H4 (cell line): ENCODE results near the gene TGFBR3. TPM values are rescaled to one million over a fixed set of nuclear protein-coding genes. Genes with fewer than 3 reads are reported as not detected.

ENCODE experiments used
- DNase-seq: peaks from one replicate; pipeline ENCODE4 v3.0.0-alpha.2; 2015; ENCODE audit warnings: low spot score
- total RNA-seq: library from RNA; depleted of rRNA; stranded (reverse); fragments of >200 nt; shearing (Covaris generic); gene quantifications from 2 replicates; pipeline ENCODE4 v1.2.3, GENCODE V29; 2014

The TGFBR3 gene
- total RNA-seq, 1 experiment from 2014 or later = 3.4 TPM

DNA sequence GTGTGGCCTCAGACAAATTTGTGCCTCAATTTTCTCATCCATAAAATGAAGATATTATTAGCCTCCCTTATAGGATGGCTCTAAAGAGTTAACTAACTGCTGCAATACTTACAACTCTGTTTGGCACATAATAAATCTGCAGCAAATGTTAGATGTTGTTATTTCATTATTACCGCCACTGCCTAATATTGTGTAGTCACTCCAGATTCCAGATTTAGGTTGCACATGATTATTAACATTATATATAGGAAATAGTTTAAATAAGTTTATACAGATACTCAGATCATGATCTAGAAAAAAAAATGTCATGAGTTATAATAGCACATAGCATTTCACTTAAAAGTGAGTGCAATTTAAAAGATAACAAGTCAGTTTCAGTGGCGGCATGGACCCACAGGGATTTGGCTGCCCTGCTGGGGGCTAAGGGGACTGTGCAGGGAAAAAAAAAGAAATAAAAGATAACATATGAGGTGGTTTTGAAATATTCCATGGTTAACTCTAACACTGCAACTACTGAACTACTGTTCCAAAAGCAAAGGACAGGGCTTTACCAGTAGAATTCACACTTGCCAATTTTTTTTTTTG lies 170.4 kb downstream of the TGFBR3 start:
- DNase-seq = no peak

DNA sequence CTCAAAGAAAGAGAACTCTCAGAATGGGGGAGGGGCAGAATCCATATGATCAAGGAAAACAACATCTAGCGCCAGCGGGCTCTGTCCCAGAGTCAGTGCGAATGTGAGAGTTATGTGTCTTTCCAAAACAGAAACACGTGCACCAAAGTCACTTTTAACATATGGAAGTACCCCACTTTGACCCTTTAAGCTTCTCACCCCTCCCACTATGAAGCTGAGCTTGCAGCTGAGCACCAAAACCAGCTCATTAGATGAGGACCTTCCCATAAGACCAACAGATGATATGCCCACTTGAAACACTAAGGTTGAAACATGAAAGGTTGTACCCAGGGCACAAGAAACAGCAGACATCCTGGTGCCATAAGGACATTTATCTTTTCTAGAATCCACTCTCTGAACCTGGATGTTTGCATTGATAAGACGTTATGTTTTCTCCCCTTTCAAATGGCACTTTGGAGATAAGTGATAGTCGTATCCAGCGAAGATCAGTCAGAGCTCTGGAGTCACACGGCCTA lies 171.0 kb downstream of the TGFBR3 start:
- DNase-seq = no peak

- no peak for DNase-seq
These were observed 172.7 kb downstream of the TGFBR3 start for GRCh38 chr1:91712981-91713841.

DNA sequence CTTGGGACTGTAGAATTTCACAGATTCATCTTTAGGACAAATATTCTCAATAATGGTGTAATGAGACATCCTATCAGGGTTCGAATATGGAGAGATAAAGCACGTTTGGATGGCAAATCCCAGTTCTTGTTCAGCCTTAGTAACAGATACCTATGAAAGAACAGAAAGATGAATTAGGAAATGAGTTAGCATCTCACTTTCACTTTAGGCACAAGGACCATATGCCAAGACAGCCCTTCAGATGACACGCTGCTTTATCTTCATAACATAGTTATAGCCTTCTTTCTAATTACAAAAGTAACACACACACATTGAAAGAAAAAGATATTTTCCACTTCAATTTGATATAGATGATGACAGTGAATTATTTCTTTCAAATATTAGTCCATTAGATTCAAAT lies 173.6 kb downstream of the TGFBR3 start:
- no peak for DNase-seq

DNA sequence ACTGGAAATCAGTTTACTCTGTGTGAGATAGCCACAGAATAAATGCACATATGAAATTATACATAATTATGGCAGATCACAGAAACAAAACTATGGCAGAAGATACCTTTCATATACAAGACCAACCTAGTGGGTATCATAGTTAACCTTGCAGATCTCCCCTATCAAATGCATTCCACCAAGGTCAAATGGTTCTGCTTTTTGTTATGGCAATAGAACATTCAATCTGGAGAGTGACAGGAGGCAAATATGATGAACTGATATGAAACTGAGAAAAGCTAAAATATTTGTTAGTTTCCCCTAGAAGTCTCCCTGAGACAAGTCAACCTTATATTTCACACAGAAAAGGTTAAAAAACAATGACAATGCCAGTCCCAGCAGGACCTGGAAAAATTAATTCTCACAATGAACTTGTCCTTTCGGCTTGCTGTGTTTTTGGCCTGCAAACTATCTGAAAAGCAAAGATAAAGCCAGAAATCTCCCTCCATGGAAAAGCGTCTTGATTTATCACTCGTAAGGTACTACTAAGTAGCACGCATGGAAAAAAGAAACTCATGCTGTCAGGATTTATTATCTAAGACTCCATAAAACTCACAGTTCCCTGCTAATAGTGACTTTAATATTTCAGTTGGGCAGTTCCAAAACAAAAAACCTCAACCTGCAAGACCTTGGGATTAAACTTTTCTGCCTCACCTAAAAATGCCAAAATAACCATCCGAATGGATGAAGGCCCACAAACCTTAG lies 174.3 kb downstream of the TGFBR3 start:
- DNase-seq = no peak

DNA sequence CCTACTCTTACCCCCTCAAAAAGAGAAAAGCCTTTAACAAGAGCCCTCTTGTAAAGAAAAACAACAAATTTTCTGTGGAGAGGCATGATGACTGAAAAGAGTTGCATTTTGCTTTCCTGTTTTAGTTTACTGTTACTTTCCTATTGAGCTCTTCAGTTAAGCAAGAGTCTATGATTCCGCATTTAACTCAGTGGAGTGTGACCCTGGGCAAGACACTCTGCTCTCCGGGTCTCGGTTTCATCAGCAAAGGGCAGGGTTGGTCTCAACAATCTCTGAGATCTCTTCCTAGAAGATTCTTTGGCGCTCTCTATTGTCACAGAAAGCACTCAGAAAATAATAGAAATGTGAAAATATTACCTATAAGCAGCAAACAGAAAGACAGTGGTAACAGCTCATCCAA lies 175.7 kb downstream of the TGFBR3 start:
- no peak for DNase-seq

DNA sequence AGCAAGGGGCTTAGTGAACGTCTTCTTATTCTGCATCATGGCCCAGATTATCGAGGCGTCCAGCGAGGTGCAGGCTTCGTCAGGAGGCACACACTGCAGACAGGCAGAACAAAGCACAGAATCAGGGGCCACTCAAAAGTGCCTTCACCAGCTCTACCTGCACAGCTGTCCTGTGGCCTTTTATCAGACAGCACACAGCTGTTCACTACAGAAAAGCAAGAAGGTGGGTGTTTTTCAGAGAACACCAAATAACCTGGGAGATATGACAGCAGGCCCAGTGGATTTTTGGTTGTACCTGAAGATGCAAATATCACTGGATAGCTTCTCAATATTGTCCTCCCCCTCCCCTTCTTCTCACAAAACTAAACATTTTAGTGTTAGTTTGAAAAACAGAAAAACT lies 177.3 kb downstream of the TGFBR3 start:
- no peak for DNase-seq

GRCh38 chr1:91707890-91708218 lies 178.1 kb downstream of the TGFBR3 start:
- no peak for DNase-seq

- DNase-seq = no peak
These were observed 178.6 kb downstream of the TGFBR3 start for GRCh38 chr1:91707114-91707889.

- no peak for DNase-seq
These were observed 179.6 kb downstream of the TGFBR3 start for GRCh38 chr1:91706140-91706957.

DNA sequence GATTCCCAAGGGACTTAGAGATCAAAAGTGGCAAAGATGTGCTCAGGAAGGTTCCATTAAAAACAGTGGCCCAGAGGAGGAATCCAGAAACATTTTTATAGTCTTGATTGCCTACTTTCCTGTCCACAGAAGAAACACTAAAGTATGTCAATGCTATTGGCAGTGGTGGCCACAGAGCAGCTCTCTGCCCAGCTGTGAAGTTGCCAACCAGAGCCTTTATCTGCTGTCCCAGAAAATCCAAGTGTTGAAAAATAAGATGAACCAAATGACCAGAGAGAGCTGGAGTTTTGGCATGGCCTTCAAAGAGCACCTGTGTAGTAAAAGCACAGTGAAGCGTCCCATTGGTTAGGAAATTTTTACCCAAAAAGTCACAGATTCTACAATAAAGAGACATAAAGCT lies 181.2 kb downstream of the TGFBR3 start:
- DNase-seq = no peak

DNA sequence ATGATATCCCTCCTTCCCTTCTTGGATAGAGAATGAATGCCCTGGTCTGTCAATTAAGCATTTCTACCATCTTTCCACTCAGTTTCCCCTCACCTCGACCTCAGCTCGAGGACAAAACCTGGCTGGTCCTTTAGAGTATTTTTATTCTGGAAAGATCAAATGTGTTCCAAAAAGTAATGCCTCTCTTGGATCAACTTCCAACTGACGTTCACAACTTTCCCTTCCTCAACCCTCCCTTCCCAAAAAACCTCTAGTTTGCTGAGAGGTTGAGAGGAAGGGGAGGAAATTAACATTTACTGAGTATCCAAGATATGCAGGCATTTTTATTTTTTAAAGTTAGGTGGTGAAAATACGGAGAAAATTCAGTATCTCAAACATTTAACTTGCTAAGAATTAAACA lies 182.9 kb downstream of the TGFBR3 start:
- DNase-seq = no peak

DNA sequence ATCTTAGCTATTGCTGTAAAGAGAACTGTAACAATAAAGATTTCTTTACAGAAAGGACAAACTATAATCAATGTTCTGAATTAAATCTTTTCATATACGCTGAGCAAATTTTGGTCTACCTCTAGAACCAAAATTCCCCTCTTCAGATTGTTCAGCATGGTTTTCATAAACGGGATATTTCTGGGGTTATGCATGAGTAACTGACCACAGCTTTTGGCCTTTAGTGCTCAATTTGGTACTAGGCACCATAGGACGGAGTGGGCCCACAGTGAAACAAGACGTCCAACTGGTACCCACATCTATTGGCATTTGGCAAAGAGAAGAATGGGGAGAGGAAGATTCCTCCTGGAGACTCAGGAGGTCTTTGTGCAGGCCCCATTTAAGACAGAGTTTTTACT lies 184.5 kb downstream of the TGFBR3 start:
- no peak for DNase-seq

GRCh38 chr1:91700771-91701471 lies 185.0 kb downstream of the TGFBR3 start:
- DNase-seq = no peak

GRCh38 chr1:91700332-91700731 lies 185.6 kb downstream of the TGFBR3 start:
- DNase-seq = no peak

GRCh38 chr1:91699339-91699974 lies 186.5 kb downstream of the TGFBR3 start:
- DNase-seq = no peak

DNA sequence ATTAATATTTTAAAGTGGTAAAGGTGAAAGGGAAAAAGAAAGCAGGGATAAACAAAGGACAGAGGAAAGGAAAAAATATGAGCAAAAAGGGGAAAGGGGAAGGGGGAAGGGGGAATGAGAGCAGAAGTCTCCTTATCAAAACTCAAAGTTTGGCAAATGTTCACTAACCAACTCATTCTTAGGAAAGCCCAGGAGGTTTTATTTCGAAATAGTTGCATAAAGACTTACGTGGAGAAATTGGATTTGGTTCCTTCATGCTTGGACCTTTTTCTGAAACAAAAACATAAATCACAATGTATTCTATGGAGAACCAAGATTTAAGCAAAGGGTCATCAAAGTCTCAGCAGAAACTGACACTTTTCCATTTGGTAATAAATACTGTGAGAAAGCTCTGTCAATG lies 188.1 kb downstream of the TGFBR3 start:
- no peak for DNase-seq

- no peak for DNase-seq
These were observed 188.5 kb downstream of the TGFBR3 start for GRCh38 chr1:91697416-91697815.

DNA sequence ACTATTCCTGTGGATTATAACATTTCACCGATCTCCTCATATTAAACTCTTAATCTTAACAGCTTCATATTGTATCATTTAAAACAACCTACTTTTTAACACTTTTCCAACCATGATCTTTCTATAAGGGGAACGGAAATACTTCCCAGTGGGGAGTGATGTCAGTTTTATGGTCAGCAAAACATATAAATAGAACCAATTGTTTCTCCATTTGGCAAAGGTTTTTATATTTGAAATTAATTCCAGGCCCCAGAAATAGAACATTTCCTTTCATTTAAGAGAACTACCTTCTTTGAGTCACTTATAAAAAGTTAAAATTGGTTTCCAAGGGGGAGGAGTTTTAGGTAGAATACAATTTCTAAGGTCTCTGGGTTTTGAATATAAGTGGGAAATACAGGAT lies 189.6 kb downstream of the TGFBR3 start:
- DNase-seq = no peak

DNA sequence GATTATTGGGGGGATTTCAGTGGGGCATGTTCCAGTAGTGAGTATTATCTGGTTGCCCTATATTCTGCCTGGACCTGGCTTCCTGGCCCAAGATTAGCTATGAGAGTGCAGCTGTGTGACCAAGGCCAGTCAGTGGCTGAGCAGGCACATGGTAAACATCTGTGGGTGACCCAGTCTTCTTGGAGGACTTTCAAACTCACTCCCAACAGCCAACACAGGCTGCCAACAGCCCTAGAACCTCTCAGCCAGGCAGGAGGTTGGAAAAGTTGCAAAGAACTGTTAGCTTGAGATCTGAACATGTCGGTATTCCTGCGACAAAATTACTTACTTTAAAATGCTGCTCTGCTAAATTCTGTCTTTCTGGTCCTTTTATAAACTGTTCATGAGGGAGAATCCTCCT lies 192.4 kb downstream of the TGFBR3 start:
- DNase-seq = no peak
